Testis (tissue), 2 donors: Measurements from ENCODE around the gene SHISA2.

Experiments used
- CTCF ChIP-seq, 3 experiments: fragments of 450-650 bp in 2 of 3; fragments of 200-600 bp in 1 of 3; sonication (generic) in 1 of 3; IDR thresholded peaks; one replicate each; pipeline ENCODE4 v1.5.1; 2016 to 2019; ENCODE audit warnings: antibody characterized with exemption in 3 of 3, mild to moderate bottlenecking in 2 of 3, moderate library complexity in 1 of 3
- POLR2A ChIP-seq: fragments of 450-650 bp; IDR thresholded peaks from one replicate; pipeline ENCODE4 v1.6.1; 2017; ENCODE audit warnings: antibody characterized with exemption, mild to moderate bottlenecking, moderate library complexity

- TF ChIP-seq POLR2A = no peak
- TF ChIP-seq CTCF (IDR thresholded peaks at IDR 0.05) = no peak
Observed at GRCh38 chr13:26071691-26072090, 19.9 kb upstream of the SHISA2 start.
